HG02870 (cell line): ENCODE measurements around the gene RGS19.

Experiments
- ATAC-seq: cut with Tn5 transposase; IDR thresholded peaks from one replicate; pipeline ENCODE4 v1.9.1; 2021; ENCODE audit warnings: mild to moderate bottlenecking, moderate library complexity; ENCODE audit not compliant: unreplicated experiment

Gene RGS19

GRCh38 chr20:64108731-64109681 lies 29.7 kb upstream of the RGS19 start:
- ATAC-seq = no peak

GRCh38 chr20:64107736-64108457 lies 28.6 kb upstream of the RGS19 start:
- no peak for ATAC-seq

- ATAC-seq = no peak
Observed at GRCh38 chr20:64106981-64107735, 27.8 kb upstream of the RGS19 start, which contains the start of gene NPBWR2. NPBWR2 (minus strand) TSS chr20:64107565; CDS start chr20:64106831, 734 bp downstream.

GRCh38 chr20:64106435-64106961 lies 27.2 kb upstream of the RGS19 start:
- no peak for ATAC-seq

GRCh38 chr20:64105846-64106434 lies 26.6 kb upstream of the RGS19 start:
- ATAC-seq = no peak

- no peak for ATAC-seq
Observed at GRCh38 chr20:64104667-64105451, 25.5 kb upstream of the RGS19 start.

- ATAC-seq = no peak
Observed at GRCh38 chr20:64103871-64104666, 24.8 kb upstream of the RGS19 start.

GRCh38 chr20:64102647-64103354 lies 23.5 kb upstream of the RGS19 start:
- ATAC-seq = no peak

GRCh38 chr20:64101731-64102621 lies 22.7 kb upstream of the RGS19 start:
- no peak for ATAC-seq

- no peak for ATAC-seq
Observed at GRCh38 chr20:64100946-64101688, 21.8 kb upstream of the RGS19 start.

GRCh38 chr20:64100566-64100888 lies 21.2 kb upstream of the RGS19 start:
- no peak for ATAC-seq

- ATAC-seq = no peak
Observed at GRCh38 chr20:64099880-64100565, 20.7 kb upstream of the RGS19 start.

GRCh38 chr20:64099086-64099786 lies 19.9 kb upstream of the RGS19 start:
- ATAC-seq = no peak

- ATAC-seq = no peak
Observed at GRCh38 chr20:64098471-64099013, 19.2 kb upstream of the RGS19 start.

- no peak for ATAC-seq
Observed at GRCh38 chr20:64096535-64096934, 17.2 kb upstream of the RGS19 start.
